Posterior cingulate gyrus (tissue), 11 donors: ENCODE results near the gene YWHAG.
"Not testable (repeated sequence)": the region's sequence is repeated elsewhere in the genome, so short reads cannot be mapped to it uniquely, and the experiment has no call there.

Experiments used
- DNase-seq, 10 donors: peaks; one replicate each; pipeline versions ENCODE4 v3.0.0 to v3.0.0-alpha.2; 2020 to 2021; ENCODE audit warnings: mixed read lengths in 3 of 10
- intact Hi-C: fragments of 100-400 bp; cut with DNase I; formaldehyde crosslinking; loops from one replicate; pipeline ENCODE4 v1.15.1; 2023

Gene YWHAG

DNA sequence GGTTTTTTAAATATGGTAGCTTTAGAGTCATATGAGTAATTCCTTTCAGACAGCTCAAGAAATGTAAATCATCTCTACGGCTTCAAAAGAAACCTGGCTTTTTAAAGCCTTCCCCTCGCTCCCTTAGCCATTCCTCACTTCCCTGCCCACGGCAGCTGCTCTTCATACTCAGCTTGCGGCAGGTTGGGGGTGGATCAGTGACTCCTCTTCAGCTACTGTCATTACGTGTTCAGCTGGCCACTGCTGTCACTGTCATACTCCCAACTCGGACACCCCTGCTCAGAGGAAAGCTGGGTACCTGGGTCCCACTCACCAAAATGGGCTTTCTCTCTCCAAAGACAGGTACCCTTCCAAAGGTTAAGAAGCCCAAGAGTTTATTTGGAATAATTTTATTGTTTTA, 6.6 kb downstream of the YWHAG start:
- intact Hi-C loops, result no loop called here
- DNase-seq, result peak in 6 of 10 donors; percentile 23 to 91 (median 64)

- intact Hi-C loops, result no loop called here
- DNase-seq, result peak in 1 of 10 donors; percentile 22
These were observed 7.4 kb downstream of the YWHAG start for GRCh38 chr7:76351372-76351771.

GRCh38 chr7:76349313-76349885, 9.4 kb downstream of the YWHAG start:
- DNase-seq, result no peak
- intact Hi-C loops, result no loop called here

GRCh38 chr7:76347710-76348109, 11.1 kb downstream of the YWHAG start:
- DNase-seq, result no peak
- intact Hi-C loops, result no loop called here

GRCh38 chr7:76346778-76347177, 12.0 kb downstream of the YWHAG start:
- peak in 1 of 10 donors; percentile 0 for DNase-seq
- intact Hi-C loops, result no loop called here

DNA sequence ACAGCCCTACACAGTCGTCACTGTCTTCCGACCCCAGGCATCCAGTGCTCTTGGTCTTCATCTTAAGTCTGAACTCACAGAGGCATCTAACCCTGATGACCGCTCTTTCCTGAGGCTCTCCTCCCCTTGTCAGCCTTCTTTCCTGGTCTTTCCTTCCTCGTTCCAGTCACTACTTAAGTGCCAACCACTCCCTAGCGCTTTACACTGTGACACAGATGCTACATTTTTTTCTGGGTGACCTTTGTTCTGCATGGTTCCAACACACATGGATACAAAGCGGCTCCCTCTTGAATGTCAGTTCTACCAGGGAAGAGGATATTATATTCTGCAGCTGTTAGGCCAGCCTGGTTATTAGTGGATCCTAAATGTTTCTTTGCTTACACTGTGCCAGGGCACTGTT, 12.7 kb downstream of the YWHAG start:
- intact Hi-C loops, result no loop called here
- DNase-seq, result peak in 1 of 10 donors; percentile 22

GRCh38 chr7:76343931-76344321, 14.9 kb downstream of the YWHAG start:
- DNase-seq, result peak in 1 of 10 donors; percentile 12
- intact Hi-C loops, result no loop called here

GRCh38 chr7:76343294-76343930, 15.4 kb downstream of the YWHAG start:
- intact Hi-C loops, result no loop called here
- DNase-seq, result peak in 1 of 10 donors; percentile 17

DNA sequence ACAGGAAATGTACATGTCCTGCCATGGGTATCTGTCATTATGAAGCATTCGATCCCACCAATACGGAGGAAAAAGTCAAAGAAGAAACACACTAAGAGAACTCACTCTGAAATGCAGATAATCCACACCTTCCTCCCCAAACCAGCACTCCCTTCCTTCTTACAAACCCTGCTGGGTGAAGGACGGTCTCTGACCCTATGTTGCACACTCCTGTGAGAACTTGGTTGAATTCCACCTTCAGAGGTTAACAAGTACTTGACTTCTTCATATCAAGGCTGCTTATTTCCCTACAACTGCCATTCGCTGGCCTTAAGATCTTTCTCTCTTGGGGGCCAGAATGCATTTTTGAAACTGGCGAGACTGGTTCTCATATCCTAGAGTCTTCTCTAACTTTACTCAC, 16.6 kb downstream of the YWHAG start:
- intact Hi-C loops, result no loop called here

GRCh38 chr7:76340617-76341131, 18.1 kb downstream of the YWHAG start:
- peak in 1 of 10 donors; percentile 36 for DNase-seq
- intact Hi-C loops, result no loop called here

More for the DNA sequence above, 16.6 kb downstream of the YWHAG start:
- peak in 1 of 10 donors; percentile 3 for DNase-seq

DNA sequence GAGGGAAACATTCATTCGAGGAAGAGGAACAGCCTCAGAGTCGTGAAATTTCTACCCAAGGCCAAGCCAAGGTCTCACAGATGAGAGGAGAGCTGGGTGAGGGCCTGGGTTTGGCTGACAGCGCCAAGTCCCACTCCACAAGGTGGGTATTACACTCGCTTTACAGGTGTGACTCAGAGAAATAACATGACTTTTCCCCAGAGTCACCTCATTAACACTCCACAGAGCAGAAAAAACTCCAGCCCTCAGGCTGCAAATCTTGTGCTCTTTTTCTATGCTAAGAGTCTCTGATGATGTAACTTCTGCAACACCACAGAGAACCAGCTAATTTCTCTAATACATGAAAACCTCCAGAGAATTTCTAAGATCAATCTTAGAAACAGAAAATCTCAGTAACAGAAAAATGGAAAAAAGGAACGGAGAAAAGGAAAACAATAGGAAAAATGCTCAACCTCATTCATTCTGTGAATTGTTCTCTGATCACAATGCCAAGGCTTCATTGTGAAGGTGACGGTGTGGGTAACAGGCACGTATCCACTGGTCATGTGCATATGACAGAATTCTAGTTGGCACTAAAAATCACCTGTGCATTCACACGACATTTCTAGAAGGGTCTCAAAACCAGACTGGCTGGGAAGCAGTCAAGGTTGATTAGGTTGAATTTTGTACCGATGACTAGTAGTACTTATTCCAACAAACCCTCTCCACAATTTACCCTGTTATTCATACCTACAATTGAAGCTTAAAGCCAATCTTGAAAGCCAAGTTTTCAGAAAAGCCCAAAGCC, 20.3 kb downstream of the YWHAG start:
- intact Hi-C loops, result no loop called here
- peak in 1 of 10 donors; percentile 11 for DNase-seq

DNA sequence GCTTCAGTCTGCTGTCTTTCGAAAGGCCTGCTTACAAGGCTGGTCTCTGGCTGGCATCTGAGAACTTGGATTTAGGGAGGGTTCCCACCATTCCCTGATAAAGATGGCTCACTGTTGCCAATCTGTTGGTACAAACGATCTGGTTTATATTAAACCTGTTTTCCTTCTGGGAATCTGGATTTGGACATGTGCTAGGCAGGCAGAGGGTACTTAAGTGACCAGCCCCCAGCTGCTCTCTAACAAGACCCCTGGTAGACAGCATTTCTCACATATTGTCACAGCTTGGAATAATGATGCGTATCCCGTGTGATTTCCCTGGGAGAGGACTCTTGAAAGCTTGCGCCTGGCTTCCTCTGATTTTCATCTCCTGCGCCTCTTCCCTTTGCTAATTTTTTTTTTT, 21.6 kb downstream of the YWHAG start:
- no peak for DNase-seq
- intact Hi-C loops, result no loop called here

GRCh38 chr7:76336094-76336493, 22.7 kb downstream of the YWHAG start:
- DNase-seq, result no peak
- intact Hi-C loops, result no loop called here

DNA sequence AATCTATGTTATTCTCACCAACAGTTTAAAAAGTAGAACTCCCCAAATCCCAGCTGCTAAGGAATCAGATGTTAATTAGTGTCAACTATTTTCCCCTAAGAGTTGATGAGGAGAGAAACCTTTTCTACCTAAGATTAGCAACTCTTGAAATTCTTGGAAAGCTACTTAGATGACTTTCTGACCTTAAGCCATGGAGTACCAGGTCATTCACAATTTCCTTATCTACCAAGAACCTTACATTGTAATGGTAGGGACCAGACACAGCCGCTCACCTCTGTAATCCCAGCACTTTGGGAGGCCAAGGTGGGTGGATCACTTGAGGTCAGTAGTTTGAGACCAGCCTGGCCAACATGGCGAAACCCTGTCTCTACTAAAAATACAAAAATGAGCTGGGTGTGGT, 23.4 kb downstream of the YWHAG start:
- intact Hi-C loops, DNase-seq: not testable (repeated sequence)

DNA sequence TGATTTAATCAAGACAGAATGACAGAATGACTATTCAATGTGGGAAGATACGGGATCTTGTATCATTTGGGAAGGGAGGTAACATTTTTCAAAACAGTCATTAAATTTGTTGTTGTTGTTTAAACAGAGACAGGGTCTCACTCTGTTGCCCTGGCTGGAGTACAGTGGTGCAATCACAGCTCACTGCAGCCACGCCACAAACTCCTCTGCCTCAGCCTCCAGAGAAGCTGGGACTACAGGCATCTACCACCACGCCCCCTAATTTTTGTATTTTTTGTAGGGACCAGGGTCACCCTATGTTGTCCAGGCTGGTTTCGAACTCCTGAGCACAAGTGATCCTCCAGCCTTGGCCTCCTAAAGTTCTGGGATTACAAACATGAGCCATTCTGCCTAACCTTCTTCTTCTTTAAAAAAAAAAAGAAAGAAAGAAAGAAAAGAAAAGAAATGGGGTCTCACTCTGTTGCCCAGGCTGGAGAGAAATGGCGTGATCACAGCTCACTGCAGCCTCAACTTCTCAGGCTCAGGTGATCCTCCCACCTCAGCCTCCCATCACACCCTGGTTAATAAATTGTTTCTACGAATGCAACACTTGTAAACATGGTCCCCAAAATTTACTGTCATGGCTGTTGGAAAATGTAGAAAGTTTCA, 24.3 kb downstream of the YWHAG start:
- intact Hi-C loops, result no loop called here
- peak in 1 of 10 donors; percentile 38 for DNase-seq

DNA sequence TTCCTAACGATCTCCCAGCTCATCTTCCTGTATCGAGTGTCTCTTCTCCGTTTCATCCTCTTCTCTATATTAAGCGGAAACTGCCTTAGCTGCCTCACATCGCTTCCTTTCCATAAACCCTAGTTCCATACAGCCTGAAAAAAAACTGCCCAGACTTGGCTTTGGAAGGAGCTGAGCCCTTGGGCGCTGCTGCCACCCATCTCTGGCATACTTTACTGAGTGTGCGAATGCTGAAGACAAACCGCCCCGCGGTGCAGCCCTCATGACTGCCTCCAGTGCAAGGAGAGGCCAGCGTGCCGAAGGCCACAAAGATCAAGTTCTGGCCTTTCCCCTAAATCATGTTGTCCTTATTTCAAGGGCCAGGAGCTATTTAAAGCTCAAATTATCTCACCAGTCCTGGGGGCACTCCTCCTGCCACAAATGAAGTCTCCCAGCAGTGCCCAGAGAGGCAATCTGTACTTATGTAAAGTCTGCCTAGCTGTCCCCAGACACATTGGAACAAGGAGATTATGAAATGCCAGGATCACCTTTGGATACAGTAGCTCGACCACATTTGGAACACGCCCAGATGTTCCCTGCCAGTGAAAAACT, 25.2 kb downstream of the YWHAG start:
- intact Hi-C loops, result no loop called here
- peak in 2 of 10 donors; percentile 76 to 79 for DNase-seq

- intact Hi-C loops, result no loop called here
- DNase-seq, result peak in 1 of 10 donors; percentile 16
These were observed 26.7 kb downstream of the YWHAG start for GRCh38 chr7:76332078-76332477.

DNA sequence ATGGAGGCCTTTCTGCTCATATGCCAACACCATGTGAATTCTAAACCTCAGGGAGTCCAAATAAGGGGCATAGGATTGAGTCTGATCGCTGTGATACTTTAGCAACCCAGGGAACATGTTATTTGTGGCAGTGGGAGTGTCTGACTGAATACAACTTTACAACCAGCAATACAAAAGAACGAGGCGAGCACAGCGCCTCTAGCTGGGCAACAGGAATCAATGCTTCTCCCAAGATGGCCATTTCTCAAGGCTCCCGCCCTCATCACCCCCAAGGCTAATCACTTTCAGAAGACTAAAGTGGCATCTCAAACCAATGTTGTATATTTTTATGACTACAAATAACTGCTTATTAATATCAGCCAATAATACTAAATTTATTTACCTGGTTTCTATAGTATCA, 28.1 kb downstream of the YWHAG start:
- peak in 1 of 10 donors; percentile 12 for DNase-seq
- intact Hi-C loops, result no loop called here

- intact Hi-C loops, result no loop called here
- peak in 1 of 10 donors; percentile 2 for DNase-seq
These were observed 28.5 kb downstream of the YWHAG start for GRCh38 chr7:76330261-76330660.

- DNase-seq, result peak in 1 of 10 donors; percentile 72
- intact Hi-C loops, result no loop called here
These were observed 29.3 kb downstream of the YWHAG start for GRCh38 chr7:76329479-76329878.
